Fibroblast of gingiva (primary cell): Measurements from ENCODE around the gene CD93.

Experiments
- DNase-seq: peaks from one replicate; pipeline ENCODE4 v3.0.0-alpha.2; 2011; ENCODE audit warnings: low read depth

CD93 gene

GRCh38 chr20:23097636-23098580 is 11.8 kb upstream of the CD93 start:
- DNase-seq = no peak

- no peak for DNase-seq
These were observed 10.9 kb upstream of the CD93 start for GRCh38 chr20:23096986-23097520.

DNA sequence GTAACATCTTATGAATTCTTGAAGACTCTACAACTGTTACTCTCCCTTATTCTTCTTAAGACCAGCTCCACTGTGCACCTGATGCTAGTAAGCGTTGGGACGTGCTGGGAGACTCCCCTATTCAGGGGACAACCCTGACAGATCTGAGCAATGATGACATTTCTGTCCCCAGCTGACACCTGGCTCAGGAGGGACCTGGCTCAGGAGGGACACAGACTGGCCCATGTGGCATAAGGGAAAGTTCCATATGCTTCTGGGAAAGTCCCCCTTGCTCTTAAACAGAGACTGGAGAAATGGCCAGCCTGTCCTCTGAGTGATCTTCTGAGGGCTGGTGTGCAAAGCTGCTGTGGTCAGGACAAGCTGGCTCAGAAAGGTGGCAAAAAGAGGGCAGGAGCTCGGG is 10.0 kb upstream of the CD93 start:
- DNase-seq = no peak

GRCh38 chr20:23095499-23095898 is 9.4 kb upstream of the CD93 start:
- DNase-seq = no peak

- DNase-seq = no peak
These were observed 8.8 kb upstream of the CD93 start for GRCh38 chr20:23094927-23095326.

DNA sequence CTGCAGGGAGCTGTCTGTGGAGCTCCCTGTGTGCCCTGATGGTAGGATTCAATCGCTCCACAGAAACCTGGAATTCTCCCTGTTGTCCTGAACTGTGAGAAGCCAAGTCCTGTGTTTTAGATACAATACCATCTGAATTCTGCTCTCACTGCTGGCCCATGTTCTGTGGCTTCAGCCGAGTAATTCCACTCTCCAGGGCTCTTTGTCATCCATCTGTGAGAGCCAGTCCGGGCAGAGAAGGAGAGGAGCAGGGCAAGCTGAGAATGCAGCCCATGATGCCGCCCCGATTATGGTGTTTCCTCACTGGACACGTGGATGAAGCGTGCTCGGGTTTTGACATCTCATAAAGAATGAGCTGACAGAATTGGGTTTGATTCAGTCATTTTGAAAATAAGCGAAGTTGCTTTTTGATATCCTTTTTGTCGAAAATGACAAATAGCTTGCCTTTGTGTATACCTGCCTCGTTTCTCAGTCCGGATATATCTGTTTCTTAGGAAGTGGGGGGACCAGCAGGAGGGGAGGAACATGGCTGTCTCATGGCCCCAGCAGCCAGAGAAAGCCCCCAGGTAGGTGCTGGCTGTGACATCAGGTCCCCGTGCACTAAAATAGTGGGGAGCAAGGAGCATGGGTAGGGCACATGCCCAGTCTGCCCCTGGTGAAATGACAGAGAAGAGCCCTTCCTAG is 8.2 kb upstream of the CD93 start:
- DNase-seq = no peak

- no peak for DNase-seq
These were observed 7.5 kb upstream of the CD93 start for GRCh38 chr20:23093613-23094012.

DNA sequence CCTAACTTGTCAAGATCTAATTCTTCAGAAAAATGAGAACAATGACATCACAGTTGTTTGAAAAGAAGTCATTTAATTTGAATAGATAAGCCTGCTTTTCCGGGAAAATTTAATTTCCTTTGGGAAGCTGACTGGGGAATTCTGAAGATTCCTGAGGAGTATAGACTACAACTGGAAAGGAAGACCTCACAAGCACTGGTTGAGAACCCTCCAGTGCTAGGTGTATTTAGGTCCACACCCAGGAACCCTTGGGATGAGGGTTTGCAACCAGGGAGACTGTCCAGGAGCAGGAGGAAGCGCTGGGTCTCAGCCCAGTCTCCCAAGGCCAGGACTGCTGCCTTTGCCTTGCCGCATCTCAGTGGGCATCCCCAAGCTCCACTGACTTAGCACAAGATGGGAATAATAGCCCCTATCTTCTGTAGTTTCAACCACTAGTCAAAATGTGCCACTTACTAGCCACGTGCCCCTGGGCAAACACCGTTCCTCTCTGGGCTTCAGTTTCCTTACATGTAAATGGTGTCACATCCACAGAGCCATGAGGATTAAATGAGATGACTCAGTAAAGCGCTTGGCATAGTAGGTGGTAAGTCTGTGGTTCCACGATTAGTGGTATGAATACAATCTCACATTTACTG is 6.9 kb upstream of the CD93 start:
- no peak for DNase-seq

GRCh38 chr20:23092384-23092756 is 6.2 kb upstream of the CD93 start:
- no peak for DNase-seq

DNA sequence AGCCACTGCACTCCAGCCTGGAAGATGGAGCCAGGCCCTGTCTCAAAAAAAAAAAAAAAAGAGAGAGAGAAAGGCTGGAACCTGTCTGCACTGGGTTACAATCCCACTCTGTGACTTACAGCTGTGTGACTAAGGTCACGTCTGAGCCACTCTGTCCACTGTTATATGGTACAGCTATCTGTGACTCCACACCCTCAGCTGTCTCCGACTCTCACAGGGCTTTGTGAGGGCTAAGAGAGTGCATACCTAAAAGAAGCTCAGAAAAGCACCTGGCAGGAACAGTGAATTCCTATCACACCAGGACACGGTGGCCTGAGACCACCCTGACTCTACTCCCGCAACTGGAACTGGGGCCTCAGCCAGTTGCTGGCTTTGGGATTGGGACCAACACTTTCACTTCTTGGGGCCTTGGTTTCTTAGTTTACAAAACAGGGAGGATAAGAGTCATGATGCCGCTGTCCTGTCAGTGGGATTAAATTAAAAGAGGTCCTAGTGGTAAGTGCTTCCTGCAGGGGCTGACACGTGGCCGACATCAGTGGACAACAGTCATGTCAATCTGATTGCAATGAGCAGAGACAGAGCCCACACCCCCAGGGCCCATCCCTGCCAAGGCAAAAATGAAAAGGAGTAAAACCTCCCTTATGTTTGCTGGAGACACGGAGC is 5.7 kb upstream of the CD93 start:
- no peak for DNase-seq

GRCh38 chr20:23090878-23091277 is 4.8 kb upstream of the CD93 start:
- DNase-seq = no peak

GRCh38 chr20:23090147-23090546 is 4.0 kb upstream of the CD93 start:
- no peak for DNase-seq

GRCh38 chr20:23088866-23089265 is 2.7 kb upstream of the CD93 start:
- DNase-seq = no peak

DNA sequence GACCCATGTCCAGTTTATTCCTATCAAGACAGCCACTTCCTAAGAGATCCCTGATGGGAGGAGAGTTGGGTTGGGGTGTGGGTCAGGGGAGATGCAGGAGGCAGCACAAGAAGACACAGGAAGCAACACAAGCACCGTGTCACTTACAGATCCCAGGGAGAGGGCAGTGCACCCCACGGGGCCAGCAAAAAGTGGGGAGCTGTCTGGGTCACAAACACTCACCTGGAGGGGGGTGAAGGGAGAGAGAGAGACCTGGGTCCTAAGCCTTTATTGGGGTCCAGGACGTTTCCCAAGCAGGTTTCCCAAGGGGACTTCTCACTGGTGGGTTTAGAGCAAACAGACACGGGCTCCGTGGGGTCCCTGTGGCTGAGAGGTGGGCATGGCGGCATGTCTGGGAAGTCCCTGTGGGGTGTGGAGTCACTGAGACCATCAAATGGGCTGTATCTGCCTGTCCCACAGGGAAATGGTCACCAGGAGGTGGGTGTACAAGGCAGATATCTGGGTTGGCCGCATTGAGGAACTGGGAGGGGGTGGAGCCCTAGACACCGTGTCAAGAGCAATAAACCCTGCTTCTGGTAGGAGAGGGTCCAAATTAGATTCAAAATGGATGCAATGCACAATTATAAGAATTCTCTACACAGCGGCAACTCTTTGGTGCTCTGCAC is 1.6 kb upstream of the CD93 start:
- DNase-seq = no peak

GRCh38 chr20:23086931-23087411 is 847 bp upstream of the CD93 start:
- no peak for DNase-seq

DNA sequence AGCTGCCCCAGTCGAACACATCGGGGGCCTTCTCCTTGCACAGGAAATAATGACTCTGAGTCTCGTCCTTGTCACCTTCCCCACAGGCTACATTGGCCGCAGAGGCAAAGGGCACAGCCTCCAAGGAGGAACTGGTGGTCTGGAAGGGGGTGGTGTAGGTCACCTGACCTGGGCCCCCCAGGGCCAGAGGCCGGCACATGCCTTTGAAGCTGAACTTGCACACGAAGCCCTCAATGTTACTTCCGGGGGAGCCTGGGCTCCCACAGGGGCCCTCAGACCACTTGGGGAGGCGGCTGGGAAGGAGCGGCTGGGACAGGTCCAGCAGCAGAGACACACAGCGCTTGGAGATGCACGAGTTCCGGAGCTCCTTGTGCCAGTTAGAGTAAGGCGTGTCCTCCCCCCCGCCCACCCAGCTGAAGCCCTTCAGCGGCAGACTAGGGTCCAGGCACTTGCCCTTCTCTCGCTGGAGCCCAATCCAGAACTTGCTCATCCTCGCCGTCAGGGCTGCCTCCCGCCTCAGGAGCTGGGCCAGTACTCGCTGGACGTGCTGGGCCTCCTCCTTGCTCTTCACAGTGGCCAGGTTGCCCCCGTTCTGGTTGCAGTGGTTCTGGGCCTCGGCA is 578 bp downstream of the CD93 start:
- DNase-seq = no peak

GRCh38 chr20:23084845-23085365 is 1.2 kb downstream of the CD93 start:
- DNase-seq = no peak

- DNase-seq = no peak
These were observed 1.8 kb downstream of the CD93 start for GRCh38 chr20:23084282-23084844.

DNA sequence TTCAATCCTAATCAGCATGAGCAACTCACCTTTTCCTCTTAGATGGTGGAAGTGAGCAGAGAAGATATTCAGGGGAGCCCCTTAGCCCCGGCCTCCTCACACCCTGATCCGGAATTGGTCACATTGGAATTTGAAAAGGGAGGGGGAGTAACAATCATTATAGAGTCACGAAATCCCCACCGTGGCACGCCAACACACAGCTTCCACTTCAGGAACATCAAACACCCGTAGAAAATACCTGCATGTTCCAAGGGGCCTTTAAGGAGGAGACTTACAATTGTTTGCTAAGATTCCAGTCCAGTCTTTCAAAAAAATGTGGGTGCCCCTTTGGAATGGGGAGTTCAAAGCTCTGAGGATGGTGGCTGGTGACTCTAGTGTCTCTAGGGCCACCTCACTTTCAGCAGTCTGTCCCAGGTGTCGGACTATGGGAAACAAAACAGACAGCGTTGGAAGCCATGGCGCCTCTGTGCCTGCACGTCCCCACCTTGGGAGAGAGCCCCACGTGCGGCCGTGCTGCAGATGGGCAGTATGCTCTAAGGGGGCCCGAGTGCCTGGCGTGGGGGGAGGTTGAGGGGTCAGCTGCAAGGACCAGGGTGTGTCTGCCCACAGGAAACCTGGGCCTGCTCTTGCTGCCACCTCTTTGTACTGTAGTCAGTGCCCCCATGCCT is 2.4 kb downstream of the CD93 start:
- no peak for DNase-seq
